HG03135 (cell line): Measurements from ENCODE around the gene DCTPP1.
A peak's percentile ranks its signal among the peaks of the same experiment; 100 is the strongest.

Experiments used
- ATAC-seq: cut with Tn5 transposase; IDR thresholded peaks from one replicate; pipeline ENCODE4 v1.9.1; 2021; ENCODE audit warnings: mild to moderate bottlenecking, moderate library complexity; ENCODE audit not compliant: unreplicated experiment

DCTPP1 gene

GRCh38 chr16:30447512-30448226 is 17.8 kb upstream of the DCTPP1 start:
- no peak for ATAC-seq

DNA sequence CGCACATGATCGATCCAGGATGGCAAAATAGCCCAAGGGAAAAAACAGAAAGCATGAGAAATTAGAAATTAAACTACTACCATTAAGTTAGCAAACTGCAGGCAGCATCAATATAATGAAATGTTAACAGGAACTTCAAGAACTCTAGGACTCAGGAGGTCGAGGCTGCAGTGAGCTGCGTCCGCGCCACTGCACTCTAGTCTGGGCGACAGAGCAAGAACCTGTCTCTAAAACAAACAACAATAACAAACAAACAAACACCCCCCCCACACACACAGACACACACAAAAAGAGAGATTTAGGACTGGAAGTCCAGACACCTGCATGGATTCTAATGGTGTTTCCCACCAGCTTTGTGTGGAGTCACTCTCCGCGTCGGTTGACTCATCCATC is 16.4 kb upstream of the DCTPP1 start:
- no peak for ATAC-seq

- peak; percentile 82 for ATAC-seq
These were observed 15.8 kb upstream of the DCTPP1 start, which contains the start of gene SEPHS2 for GRCh38 chr16:30445408-30446202. Gene SEPHS2 (minus strand): TSS chr16:30445874. CDS start chr16:30445727, 147 bp downstream.

DNA sequence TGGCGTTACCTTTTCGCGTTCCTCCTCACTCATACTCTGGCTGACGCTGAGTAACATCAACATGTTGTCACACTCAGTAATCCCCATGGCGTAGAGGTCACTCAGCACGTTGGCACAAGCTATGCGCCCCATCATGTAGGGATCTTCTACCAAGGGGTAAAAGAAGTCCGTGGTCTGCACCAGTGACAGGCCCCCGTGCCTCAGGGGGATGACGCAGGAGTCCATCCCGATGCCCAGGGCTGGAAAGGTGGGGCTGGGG is 15.2 kb upstream of the DCTPP1 start:
- ATAC-seq, result peak; percentile 8

GRCh38 chr16:30444231-30445148 is 14.7 kb upstream of the DCTPP1 start:
- no peak for ATAC-seq

DNA sequence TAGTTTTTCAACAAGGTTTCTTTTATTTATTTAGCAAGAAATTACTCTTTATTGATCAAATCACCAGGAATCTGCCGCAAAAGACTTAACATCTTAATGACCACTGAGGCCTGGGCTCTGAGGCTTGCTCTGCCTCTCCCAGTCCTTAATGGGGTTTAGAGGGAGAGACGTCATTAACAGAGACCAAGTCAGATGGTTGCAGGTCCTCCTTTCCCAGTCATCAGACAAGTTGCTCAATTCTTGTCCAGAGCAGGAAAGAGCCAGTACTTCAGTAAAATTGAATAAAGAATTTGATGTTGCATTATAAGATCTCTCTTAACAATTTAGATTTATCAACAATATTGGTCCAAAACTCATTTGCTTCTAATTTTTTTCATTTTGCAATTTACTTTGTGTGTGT is 13.8 kb upstream of the DCTPP1 start:
- ATAC-seq, result no peak

GRCh38 chr16:30439720-30440348 is 10.0 kb upstream of the DCTPP1 start:
- no peak for ATAC-seq

DNA sequence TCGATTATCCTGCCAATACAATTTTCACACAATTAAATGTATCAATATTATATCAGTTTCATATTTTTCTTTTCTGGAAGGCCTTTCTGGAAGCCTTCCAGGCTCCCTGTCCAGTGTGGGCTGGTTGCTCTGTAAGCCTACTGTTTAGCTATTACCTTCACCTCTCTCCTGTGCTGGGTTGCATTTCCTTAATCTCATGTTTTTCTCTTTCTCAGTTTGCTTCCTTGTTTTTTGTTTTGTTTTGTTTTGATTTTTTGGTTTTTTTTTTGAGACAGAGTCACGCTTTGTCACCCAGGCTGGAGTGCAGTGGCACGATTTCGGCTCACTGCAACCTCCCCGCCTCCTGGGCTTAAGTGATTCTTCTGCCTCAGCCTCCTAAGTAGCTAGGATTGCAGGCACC is 9.0 kb upstream of the DCTPP1 start:
- no peak for ATAC-seq

GRCh38 chr16:30437511-30438046 is 7.7 kb upstream of the DCTPP1 start:
- ATAC-seq, result no peak

DNA sequence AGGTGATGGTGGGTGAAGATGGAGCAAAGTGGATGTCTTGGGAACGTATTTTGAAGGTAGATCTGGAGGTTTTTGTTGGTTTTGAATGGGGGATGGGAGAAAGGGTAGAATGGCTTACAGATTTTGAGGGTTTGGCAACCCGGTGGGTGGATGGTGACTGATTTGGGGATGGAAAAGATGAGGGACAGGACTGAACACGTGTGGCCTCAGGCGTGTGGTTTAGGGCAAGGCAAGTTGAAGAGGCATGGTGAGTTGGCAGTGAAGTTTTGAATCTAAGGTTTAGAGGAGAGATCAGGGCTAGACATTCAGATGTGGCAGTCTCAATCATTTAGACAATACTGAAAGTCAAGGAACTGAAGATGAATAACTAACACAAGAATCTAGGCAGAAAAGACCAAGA is 5.0 kb upstream of the DCTPP1 start:
- ATAC-seq, result no peak

GRCh38 chr16:30430428-30430970 is 669 bp upstream of the DCTPP1 start:
- ATAC-seq, result peak; percentile 7

GRCh38 chr16:30429418-30429677 is 482 bp downstream of the DCTPP1 start:
- ATAC-seq, result peak; percentile 7

- ATAC-seq, result no peak
These were observed 1.8 kb downstream of the DCTPP1 start for GRCh38 chr16:30428055-30428454.

DNA sequence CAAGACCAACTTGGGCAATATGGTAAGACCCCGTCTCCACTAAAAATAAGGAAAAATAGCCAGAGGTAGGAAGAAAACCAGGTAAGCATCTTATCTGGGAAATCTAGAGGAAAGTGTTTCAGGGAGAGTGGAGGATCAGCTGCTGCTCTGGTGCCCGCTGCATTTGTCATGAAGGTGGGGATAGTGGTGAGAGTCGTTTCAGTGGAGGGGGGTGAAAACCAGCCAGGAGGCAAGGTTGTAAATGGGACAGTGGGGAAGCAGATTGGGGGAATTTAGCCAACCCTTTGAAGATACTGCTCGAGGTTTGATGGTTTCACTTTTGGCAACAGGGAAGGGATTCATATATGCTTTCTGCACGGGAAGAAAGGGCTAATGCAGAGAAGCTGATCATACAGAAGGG is 8.8 kb downstream of the DCTPP1 start:
- ATAC-seq, result no peak

GRCh38 chr16:30418350-30419181 is 11.3 kb downstream of the DCTPP1 start:
- no peak for ATAC-seq

DNA sequence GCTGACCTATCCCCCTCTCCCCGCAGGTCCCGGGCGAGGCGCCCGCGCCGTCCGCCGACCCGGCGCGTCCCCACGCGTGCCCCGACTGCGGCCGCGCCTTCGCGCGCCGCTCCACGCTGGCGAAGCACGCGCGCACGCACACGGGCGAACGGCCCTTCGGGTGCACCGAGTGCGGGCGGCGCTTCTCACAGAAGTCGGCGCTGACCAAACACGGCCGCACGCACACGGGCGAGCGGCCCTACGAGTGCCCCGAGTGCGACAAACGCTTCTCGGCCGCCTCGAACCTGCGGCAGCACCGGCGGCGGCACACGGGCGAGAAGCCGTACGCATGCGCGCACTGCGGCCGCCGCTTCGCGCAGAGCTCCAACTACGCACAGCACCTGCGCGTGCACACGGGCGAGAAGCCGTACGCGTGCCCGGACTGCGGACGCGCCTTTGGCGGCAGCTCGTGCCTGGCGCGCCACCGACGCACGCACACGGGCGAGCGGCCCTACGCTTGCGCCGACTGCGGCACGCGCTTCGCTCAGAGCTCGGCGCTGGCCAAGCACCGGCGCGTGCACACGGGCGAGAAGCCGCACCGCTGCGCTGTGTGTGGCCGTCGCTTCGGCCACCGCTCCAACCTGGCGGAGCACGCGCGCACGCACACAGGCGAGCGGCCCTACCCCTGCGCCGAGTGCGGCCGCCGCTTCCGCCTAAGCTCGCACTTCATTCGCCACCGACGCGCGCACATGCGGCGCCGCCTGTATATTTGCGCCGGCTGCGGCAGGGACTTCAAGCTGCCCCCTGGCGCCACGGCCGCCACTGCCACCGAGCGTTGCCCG is 12.1 kb downstream of the DCTPP1 start:
- ATAC-seq, result peak; percentile 74

GRCh38 chr16:30416624-30417528 is 13.0 kb downstream of the DCTPP1 start:
- ATAC-seq, result no peak

DNA sequence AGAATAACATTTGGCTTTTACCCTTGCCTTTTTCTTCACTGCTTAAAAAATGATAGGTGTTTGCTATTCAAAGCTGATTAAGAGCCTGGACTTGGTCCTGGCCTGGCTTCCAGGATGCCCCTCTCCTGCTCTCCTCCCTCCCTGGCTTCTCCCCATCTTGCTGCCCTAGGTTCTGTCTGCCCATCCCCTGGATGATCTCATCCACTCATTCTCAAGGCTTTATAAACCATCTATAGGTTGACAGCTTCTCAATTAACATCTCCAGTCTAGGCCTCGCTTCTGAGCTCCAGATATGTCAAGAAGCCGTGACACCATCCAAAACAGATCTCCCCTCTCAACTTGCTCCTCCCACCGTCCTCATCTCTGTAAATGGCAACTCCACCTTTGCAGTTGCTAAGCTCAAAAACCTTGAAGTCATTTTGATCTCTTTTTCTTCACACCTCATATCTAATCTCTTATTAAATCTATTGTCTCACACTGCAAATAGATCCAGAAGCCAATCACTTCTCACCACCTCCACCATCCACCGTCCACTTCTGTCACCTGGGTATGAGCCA is 13.7 kb downstream of the DCTPP1 start:
- no peak for ATAC-seq
